Activated naive CD8-positive, alpha-beta T cell (primary cell): Measurements from ENCODE around the gene CRK.
"Not testable (repeated sequence)": the region's sequence is repeated elsewhere in the genome, so short reads cannot be mapped to it uniquely, and the experiment has no call there.

ENCODE experiments used
- H3K27ac Mint-ChIP-seq: one replicate; pipeline ENCODE4 v1.8.0; 2021; ENCODE audit warnings: mixed read lengths
- H3K27me3 Mint-ChIP-seq: one replicate; pipeline ENCODE4 v1.8.0; 2021; ENCODE audit warnings: mixed read lengths
- H3K36me3 Mint-ChIP-seq: one replicate; pipeline ENCODE4 v1.8.0; 2021; ENCODE audit warnings: mixed read lengths
- H3K4me1 Mint-ChIP-seq: one replicate; pipeline ENCODE4 v1.8.0; 2021; ENCODE audit warnings: low read depth, mixed read lengths
- H3K4me3 Mint-ChIP-seq: one replicate; pipeline ENCODE4 v1.8.0; 2021; ENCODE audit warnings: mild to moderate bottlenecking, mixed read lengths
- H3K9me3 Mint-ChIP-seq: one replicate; pipeline ENCODE4 v1.8.0; 2021; ENCODE audit warnings: low read depth, mixed read lengths

Gene CRK

DNA sequence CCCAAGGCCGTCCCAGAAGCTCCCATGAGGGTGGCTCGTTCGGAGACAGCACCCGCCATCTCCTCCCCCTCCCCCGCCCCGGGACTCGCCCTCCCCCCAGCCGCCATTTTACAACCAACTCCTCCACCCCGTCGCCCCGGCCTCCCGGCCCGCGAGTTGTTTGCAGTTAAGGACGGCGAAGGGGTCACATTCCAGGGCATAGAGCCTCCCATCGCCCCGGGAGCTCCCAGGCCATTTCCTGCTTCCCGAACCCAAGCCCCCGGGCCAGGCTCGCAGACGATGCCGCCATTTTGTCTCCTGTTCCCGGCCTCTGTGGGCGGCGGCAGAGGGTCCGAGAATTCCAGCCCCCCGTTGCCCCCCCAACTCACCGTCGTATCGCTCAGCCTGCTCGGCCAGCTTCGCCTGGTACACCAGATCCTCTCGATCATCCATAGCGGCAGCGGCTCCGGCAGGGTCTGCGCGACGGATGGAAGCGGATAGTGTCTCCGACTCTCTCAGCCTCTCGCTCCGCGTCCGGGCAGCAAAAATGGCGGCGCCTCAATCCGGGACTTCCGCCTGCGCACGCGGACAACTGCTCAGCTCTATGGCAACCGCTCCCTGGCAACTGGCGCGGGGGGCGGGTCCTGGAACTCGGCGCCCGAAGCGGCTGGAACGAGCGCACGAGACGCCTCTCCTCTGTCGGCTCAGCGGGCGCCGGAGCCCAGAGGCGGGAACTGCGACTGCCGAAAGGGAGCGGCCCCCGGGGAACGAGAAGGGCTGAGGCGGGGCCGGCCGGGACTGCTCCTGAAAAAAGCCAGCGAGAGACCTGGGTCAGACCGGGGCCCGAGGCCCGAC, 56.1 kb downstream of the CRK start, which contains the start of gene YWHAE:
YWHAE (minus strand) TSS at position 544 of the 834 bp plus-strand sequence; CDS start at position 432, 112 bp downstream.
- no peaks in the 10 kb centered on the region for H3K36me3 Mint-ChIP-seq
- H3K4me3 Mint-ChIP-seq, result peak within 1 kb of the TSS; percentile 96
- H3K27ac Mint-ChIP-seq, result peak within 1 kb of the TSS; percentile 99
- H3K27me3 Mint-ChIP-seq, result no peaks in the 10 kb centered on the region
- H3K4me1 Mint-ChIP-seq, result peaks cover 30% of the 10 kb centered on the region
- H3K9me3 Mint-ChIP-seq, result no peaks in the 10 kb centered on the region

DNA sequence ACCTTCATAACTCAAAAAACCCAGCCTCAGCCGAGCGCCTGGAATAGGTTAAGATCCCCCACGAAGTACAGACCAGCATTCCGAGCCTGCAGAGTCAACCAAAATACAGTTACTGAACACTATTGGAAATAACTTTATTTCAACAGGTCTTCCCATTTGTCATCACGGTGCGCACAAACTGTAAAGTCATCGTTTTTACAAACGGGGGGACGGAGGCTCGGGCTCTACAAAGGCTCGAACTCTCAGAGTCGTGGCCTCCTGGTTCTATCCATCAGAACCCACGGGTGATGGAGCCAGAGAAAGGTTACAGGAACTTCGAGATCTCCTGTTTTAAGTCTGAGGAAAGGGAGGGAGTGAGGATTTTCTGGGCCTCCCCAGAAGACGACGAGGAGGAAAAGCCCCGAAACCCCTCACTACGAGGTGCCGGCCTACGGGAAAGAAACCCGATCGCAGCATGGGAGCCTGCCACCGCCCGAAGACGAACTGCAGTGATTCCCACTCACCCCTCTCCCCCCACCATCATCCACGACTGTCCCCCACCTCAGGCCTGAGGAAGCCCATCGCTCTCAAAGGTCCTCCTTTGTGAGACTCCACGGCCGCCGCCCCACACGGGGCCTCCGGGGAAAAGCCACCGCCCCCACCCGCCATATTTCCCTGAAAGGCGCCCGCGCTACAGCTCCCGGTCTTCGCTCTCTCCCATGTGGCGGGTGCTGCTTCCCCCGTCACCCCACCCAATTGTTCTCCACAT, 56.9 kb downstream of the CRK start:
- no peaks in the 10 kb centered on the region for H3K27me3 Mint-ChIP-seq
- peak overlapping the region; percentile 99 for H3K27ac Mint-ChIP-seq
- peaks cover 35% of the 10 kb centered on the region for H3K4me1 Mint-ChIP-seq
- H3K36me3 Mint-ChIP-seq, result peaks cover under 1% of the 10 kb centered on the region
- H3K9me3 Mint-ChIP-seq, result no peaks in the 10 kb centered on the region
- H3K4me3 Mint-ChIP-seq, result peak overlapping the region; percentile 96

DNA sequence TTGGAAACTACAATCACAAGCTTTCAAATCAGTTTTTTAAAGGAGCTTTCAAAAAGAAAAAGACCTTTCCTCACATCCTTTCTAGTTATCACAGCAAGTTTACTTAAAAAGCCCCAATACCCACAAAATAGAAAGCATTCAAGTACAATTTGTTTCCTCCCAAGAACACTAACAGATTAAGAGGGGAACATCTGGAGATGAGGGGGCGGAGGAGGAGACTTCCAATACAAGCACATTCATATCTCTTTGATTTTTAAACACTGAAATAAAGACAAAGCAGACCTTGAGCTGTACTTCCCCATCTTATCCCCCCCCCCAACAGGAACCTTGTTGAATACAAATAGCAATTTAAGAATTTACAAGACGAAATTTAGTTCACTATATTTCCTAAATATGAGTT, 58.0 kb downstream of the CRK start:
- H3K4me1 Mint-ChIP-seq, result peaks cover 45% of the 10 kb centered on the region
- no peaks in the 10 kb centered on the region for H3K9me3 Mint-ChIP-seq
- peak overlapping the region; percentile 99 for H3K27ac Mint-ChIP-seq
- H3K36me3 Mint-ChIP-seq, result peaks cover 5% of the 10 kb centered on the region
- H3K4me3 Mint-ChIP-seq, result peak overlapping the region; percentile 96
- H3K27me3 Mint-ChIP-seq, result no peaks in the 10 kb centered on the region

DNA sequence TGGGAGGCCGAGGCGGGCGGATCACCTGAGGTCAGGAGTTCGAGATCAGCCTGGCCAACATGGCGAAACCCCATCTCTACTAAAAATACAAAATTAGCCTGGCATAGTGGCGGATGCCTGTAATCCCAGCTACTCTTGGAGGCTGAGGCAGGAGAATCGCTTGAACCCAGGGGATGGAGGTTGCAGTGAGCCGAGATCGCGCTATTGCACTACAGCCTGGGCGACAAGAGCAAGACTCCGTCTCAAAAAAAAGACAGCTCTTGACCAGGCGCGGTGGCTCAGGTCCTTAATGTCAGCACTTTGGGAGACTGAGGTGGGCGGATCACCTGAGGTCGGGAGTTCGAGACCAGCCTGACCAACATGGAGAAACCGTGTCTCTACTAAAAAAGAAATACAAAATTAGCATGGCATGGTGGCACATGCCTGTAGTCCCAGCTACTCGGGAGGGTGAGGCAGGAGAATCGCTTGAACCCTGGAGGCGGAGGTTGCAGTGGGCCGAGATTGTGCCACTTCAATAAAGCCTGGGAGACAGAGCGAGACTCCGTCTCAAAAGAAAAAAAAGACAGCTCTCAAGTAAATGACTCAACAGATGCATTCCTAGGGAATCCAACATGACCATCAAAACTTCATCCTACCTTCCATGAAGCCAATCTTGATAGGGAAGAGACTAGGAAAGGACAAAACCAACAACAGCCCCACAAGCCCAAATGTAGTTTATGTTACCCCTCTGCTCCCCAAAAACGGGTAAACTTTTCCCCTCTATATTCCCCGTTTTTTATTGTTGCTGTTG, 60.0 kb downstream of the CRK start:
- H3K27me3 Mint-ChIP-seq, H3K9me3 Mint-ChIP-seq, H3K36me3 Mint-ChIP-seq: not testable (repeated sequence)
- Mint-ChIP-seq H3K4me3 (peak overlapping the region; percentile 52), H3K27ac (peak overlapping the region; percentile 64), H3K4me1 (peaks cover 63% of the 10 kb centered on the region)

DNA sequence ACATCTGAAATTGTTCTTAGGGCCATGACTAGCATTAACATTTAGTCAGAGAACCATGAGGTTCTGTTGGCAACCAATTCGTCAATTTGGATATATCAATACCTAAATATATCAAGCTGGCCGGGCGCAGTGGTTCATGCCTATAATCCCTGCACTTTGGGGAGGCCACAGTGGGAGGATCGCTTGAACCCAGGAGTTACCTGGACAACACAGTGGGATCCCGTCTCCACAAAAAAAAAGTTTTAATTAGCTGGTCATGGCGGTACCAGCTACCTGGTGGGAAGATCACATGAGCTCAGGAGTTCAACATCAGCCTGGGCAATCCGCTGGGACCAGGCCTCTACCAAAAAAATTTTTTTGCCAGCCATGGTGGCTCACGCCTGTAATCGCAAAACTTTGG, 64.5 kb downstream of the CRK start:
- Mint-ChIP-seq H3K27me3 (no peaks in the 10 kb centered on the region), H3K4me3 (peak overlapping the region; percentile 59), H3K27ac (no peak overlapping the region), H3K9me3 (no peaks in the 10 kb centered on the region), H3K4me1 (peaks cover 79% of the 10 kb centered on the region), H3K36me3 (peaks cover 7% of the 10 kb centered on the region)

DNA sequence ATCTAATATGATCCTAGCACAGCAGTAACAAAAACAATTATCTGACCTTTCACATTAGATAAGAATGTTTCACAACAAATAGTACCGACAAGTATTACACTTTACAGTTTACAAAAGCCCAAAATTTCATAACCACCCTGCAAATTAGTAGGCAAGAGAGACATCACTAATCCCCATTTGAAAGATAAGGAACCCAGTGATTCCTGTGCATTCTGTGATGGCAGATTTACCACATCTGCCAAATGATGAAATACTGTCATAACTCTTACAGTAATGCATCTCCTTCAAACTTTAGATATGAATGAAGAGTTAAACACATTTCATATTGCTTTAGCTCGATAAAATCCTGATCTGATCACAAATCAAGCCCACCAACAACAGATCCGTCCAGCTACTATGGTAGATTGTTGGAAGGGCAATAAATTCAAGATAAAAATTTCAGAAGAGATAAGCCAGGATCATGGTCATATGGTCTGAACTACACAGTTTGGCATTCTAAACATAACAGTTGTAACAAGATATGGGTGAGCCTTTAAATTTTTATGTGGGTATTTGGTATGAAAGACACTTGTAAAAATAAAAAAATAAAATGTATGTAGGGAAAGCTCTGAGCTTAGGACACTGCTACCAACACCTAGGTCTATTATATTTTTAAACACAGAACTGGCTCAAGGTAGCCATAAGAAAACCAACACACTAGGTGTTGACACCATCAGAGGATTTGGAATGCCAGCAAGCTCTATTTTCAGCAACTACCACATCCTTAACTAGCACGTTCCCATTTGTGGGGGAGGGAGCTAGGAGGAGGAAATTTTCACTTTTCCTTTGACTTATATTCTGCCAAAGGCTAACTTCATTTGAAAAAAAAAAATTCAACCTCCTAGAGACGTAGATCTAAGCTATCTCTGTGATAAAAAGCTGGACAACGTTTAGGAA, 65.3 kb downstream of the CRK start:
- H3K4me1 Mint-ChIP-seq, result peaks cover 82% of the 10 kb centered on the region
- no peaks in the 10 kb centered on the region for H3K27me3 Mint-ChIP-seq
- H3K4me3 Mint-ChIP-seq, result peak overlapping the region; percentile 59
- H3K36me3 Mint-ChIP-seq, result peaks cover 7% of the 10 kb centered on the region
- H3K9me3 Mint-ChIP-seq, result no peaks in the 10 kb centered on the region
- peak overlapping the region; percentile 43 for H3K27ac Mint-ChIP-seq

DNA sequence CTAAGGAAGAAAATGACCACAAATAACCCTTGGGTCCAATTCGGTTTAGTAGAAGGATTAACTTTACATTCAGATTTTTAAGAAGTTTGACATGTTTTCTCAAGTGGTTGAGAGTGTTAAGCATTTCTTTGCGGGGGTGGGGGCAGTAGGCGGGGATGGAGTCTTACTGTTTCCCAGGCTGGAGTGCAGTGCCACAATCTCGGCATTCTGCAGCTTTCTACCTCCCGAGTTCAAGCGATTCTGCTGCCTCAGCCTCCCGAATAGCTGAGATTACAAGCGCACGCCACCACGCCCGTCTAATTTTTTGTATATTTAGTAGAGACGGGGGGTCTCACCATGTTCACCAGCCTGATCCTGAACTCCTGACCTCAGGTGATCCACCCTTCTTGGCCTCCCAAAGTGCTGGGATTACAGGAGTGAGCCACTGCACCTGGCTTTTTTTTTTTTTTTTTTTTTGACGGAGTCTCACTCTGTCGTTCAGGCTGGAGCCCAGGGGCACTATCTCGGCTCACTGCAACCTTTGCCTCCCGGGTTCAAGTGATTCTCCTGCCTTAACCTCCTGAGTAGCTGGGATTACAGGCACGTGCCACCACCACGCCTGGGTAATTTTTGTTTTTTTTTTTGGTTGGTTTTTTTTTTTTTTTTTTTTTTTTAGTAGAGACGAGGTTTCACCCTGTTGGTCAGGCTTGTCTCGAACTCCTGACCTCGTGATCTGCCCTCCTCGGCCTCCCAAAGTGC, 68.4 kb downstream of the CRK start:
- Mint-ChIP-seq H3K4me1 (peaks cover 68% of the 10 kb centered on the region), H3K27ac (peak overlapping the region; percentile 66)
- not testable (repeated sequence) for H3K27me3 Mint-ChIP-seq, H3K36me3 Mint-ChIP-seq, H3K4me3 Mint-ChIP-seq, H3K9me3 Mint-ChIP-seq

DNA sequence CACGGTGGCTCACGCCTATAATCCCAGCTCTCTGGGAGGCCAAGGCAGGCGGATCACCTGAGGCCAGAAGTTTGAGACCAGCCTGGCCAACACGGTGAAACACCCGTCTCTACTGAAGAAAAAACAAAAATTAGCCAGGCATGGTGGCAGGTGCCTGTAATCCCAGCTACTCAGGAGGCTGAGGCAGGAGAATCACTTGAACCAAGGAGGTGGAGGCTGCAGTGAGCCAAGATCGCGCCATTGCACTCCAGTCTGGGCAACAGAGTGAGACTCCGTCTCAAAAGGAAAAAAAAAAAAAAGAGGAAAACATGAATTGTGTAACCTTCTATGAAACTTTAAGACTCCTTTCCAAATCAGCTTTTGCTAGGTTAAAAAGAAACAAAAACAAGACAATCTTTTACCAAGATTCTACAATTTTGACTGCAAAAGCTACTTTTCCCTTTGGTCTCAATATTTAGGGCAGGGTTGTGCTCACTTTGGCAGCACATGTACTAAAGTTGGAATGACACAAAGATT, 69.3 kb downstream of the CRK start:
- H3K36me3 Mint-ChIP-seq, H3K27me3 Mint-ChIP-seq: not testable (repeated sequence)

DNA sequence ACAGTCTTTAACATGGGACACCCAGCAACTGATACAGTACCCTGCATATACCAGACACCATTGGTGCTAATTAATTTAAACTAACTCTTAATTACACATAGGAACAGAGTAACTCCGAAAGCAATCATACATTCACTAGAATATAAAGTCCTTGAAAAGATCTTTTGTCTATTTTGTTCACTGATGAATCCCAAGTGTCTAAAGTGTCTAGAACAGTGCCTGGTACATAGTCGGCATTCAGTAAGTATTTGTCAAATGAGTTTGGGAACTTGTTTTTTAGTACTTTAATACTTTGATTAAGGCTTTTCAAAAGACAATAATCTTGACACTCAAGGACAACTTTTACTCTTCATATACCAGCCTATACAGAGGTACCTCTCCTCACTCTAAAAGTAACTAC, 69.8 kb downstream of the CRK start:
- H3K27ac Mint-ChIP-seq, result peak overlapping the region; percentile 34
- peak overlapping the region; percentile 10 for H3K4me3 Mint-ChIP-seq
- H3K27me3 Mint-ChIP-seq, result no peaks in the 10 kb centered on the region
- H3K4me1 Mint-ChIP-seq, result peaks cover 61% of the 10 kb centered on the region
- H3K9me3 Mint-ChIP-seq, result no peaks in the 10 kb centered on the region
- no peaks in the 10 kb centered on the region for H3K36me3 Mint-ChIP-seq

More for the DNA sequence above, 69.3 kb downstream of the CRK start:
- Mint-ChIP-seq H3K4me3 (peak overlapping the region; percentile 54), H3K4me1 (peaks cover 61% of the 10 kb centered on the region)
- H3K9me3 Mint-ChIP-seq, H3K27ac Mint-ChIP-seq: not testable (repeated sequence)

DNA sequence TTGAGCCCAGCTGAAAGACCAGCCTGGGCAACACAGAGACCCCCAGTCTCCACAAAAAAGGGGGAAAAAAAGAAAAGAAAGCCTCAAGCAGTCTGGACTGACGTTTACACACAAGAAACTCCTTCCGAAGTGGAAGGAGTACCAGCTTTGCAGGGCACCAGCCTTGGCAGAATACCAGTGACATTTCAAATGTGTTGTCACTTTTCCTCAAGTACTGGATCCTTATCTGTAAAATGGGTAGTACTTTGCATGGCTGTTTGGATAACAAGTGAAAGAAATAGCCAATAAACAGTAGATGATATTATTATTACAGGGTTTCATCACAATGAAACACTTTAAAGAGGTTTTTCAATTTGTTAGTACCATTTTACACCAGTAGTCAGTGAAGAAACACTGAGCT, 70.2 kb downstream of the CRK start:
- H3K27me3 Mint-ChIP-seq, result no peaks in the 10 kb centered on the region
- H3K4me1 Mint-ChIP-seq, result peaks cover 59% of the 10 kb centered on the region
- peak overlapping the region; percentile 34 for H3K27ac Mint-ChIP-seq

DNA sequence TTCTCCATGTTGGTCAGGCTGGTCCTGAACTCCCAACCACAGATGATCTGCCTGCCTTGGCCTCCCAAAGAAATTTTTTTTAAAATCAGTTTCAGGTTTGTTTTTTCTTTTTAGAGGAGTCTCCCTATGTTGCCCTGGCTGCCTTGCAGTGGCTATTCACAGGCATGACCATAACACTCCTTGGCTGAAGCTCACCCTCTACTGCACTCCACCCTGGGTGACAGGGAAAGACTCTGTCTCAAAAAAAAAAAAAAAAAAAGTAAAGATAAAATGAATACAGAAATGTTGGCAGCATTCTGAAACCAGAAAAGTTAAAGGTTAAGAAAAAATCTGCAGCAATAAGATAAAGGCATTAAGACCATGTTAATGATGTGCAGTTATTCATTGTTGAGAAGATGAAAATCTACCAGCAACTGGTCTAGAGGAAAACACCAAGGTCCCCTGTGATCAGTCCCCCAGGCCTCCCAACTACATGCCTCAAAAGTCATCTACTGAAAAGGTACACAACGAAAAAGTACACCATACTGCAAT, 71.1 kb downstream of the CRK start:
- no peak overlapping the region for H3K4me3 Mint-ChIP-seq
- H3K27ac Mint-ChIP-seq, result peak overlapping the region; percentile 80
- H3K36me3 Mint-ChIP-seq, result no peaks in the 10 kb centered on the region
- no peaks in the 10 kb centered on the region for H3K27me3 Mint-ChIP-seq
- no peaks in the 10 kb centered on the region for H3K9me3 Mint-ChIP-seq
- H3K4me1 Mint-ChIP-seq, result peaks cover 59% of the 10 kb centered on the region

More for the DNA sequence above, 70.2 kb downstream of the CRK start:
- Mint-ChIP-seq H3K4me3 (no peak overlapping the region), H3K9me3 (no peaks in the 10 kb centered on the region), H3K36me3 (no peaks in the 10 kb centered on the region)

DNA sequence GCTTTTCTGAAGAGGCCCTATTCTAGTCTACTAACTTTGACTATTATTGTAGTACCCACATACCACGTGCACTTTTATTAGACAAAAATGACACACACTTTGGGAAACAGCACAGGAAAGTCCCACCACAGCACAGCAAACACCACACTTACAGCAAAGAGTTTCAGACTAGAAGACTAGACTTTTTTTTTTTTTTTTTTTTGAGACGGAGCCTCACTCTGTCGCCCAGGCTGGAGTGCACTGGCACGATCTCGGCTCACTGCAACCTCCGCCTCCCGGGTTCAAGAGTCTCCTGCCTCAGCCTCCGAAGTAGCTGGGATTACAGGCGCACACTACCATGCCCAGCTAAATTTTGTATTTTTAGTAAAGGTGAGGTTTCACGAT, 76.1 kb downstream of the CRK start:
- Mint-ChIP-seq H3K4me1 (peaks cover 72% of the 10 kb centered on the region), H3K27ac (peak overlapping the region; percentile 59), H3K27me3 (no peaks in the 10 kb centered on the region), H3K9me3 (no peaks in the 10 kb centered on the region), H3K4me3 (peak overlapping the region; percentile 72), H3K36me3 (peaks cover 2% of the 10 kb centered on the region)
